Karpas-422 (cell line): ENCODE data around the gene ERC1. TPM values are rescaled to one million over a fixed set of nuclear protein-coding genes. Genes with fewer than 3 reads are reported as not detected.

ENCODE experiments used
- DNase-seq: peaks from one replicate; pipeline ENCODE4 v3.0.0-alpha.2; 2015
- H2AFZ ChIP-seq: fragments of 200-600 bp; sonication (generic); 2 replicates; pipeline ENCODE4 v1.6.1; 2014; ENCODE audit warnings: antibody characterized with exemption, low read length, mixed read lengths
- H3K27ac ChIP-seq: fragments of 200-600 bp; sonication (generic); 2 replicates; pipeline ENCODE4 v1.5.1; 2014; ENCODE audit warnings: mild to moderate bottlenecking, low read length, moderate library complexity
- H3K27me3 ChIP-seq: fragments of 200-600 bp; sonication (generic); 2 replicates; pipeline ENCODE4 v1.6.1; 2014; ENCODE audit warnings: low read length, mixed read lengths
- H3K36me3 ChIP-seq: fragments of 200-600 bp; sonication (generic); 2 replicates; pipeline ENCODE4 v1.6.1; 2014; ENCODE audit warnings: low read length, mixed read lengths; ENCODE audit not compliant: insufficient read depth
- H3K4me1 ChIP-seq: fragments of 200-600 bp; sonication (generic); 2 replicates; pipeline ENCODE4 v1.6.1; 2014; ENCODE audit warnings: mild to moderate bottlenecking, low read length, mixed read lengths
- H3K4me2 ChIP-seq: fragments of 200-600 bp; sonication (generic); 2 replicates; pipeline ENCODE4 v1.6.1; 2014; ENCODE audit warnings: low read length, low read depth, mild to moderate bottlenecking; ENCODE audit not compliant: poor library complexity, severe bottlenecking
- H3K4me3 ChIP-seq: fragments of 200-600 bp; sonication (generic); 2 replicates; pipeline ENCODE4 v1.5.1; 2014; ENCODE audit warnings: mild to moderate bottlenecking, antibody characterized with exemption, low read length, mixed read lengths
- H3K79me2 ChIP-seq: fragments of 200-600 bp; sonication (generic); 2 replicates; pipeline ENCODE4 v1.6.1; 2014; ENCODE audit warnings: mild to moderate bottlenecking, low read length, mixed read lengths
- H3K9ac ChIP-seq: fragments of 200-600 bp; sonication (generic); 2 replicates; pipeline ENCODE4 v1.6.0; 2014; ENCODE audit warnings: low read length
- H3K9me2 ChIP-seq: fragments of 200-600 bp; sonication (generic), shearing (Covaris generic); replicated peaks from 2 replicates; pipeline ENCODE4 v1.6.0; 2014; ENCODE audit warnings: mild to moderate bottlenecking, low read length, moderate library complexity; ENCODE audit not compliant: insufficient read depth
- H3K9me3 ChIP-seq: fragments of 300-700, 200-600 bp; sonication (generic); 2 replicates; pipeline ENCODE4 v1.6.1; 2014; ENCODE audit warnings: low read length, mixed read lengths
- H4K20me1 ChIP-seq: fragments of 200-600 bp; sonication (generic); 2 replicates; pipeline ENCODE4 v1.6.1; 2014; ENCODE audit warnings: mild to moderate bottlenecking, antibody characterized with exemption, low read length, low read depth; ENCODE audit not compliant: insufficient read depth
- total RNA-seq: library from RNA; depleted of rRNA; stranded (reverse); fragments of >200 nt; shearing (Covaris generic); gene quantifications from 2 replicates; pipeline ENCODE4 v1.2.3, GENCODE V29; 2014; ENCODE audit warnings: low replicate concordance

Gene ERC1
- total RNA-seq, 1 experiment from 2014 or later: 20.3 TPM

- no peaks in the 10 kb centered on the region for H4K20me1 ChIP-seq
- H3K27ac ChIP-seq: no peak overlapping the region
- H3K36me3 ChIP-seq: no peaks in the 10 kb centered on the region
- no peak overlapping the region for H3K9ac ChIP-seq
- H3K79me2 ChIP-seq: no peaks in the 10 kb centered on the region
- no peaks in the 10 kb centered on the region for H3K9me3 ChIP-seq
- H2AFZ ChIP-seq: no peak overlapping the region
- no peaks in the 10 kb centered on the region for H3K27me3 ChIP-seq
- no peak overlapping the region for H3K4me3 ChIP-seq
- no peak overlapping the region for H3K4me2 ChIP-seq
- H3K9me2 ChIP-seq: no peaks in the 10 kb centered on the region
- no peaks in the 10 kb centered on the region for H3K4me1 ChIP-seq
- DNase-seq: no peak
These were observed 503.8 kb downstream of the ERC1 start for GRCh38 chr12:1494856-1495255.

- no peaks in the 10 kb centered on the region for H3K27me3 ChIP-seq
- no peak for DNase-seq
- no peaks in the 10 kb centered on the region for H3K79me2 ChIP-seq
- no peaks in the 10 kb centered on the region for H3K9me2 ChIP-seq
- H3K27ac ChIP-seq: no peak overlapping the region
- no peak overlapping the region for H3K9ac ChIP-seq
- H3K9me3 ChIP-seq: no peaks in the 10 kb centered on the region
- no peaks in the 10 kb centered on the region for H3K4me1 ChIP-seq
- no peak overlapping the region for H2AFZ ChIP-seq
- H3K4me2 ChIP-seq: no peak overlapping the region
- no peak overlapping the region for H3K4me3 ChIP-seq
- H3K36me3 ChIP-seq: no peaks in the 10 kb centered on the region
- no peaks in the 10 kb centered on the region for H4K20me1 ChIP-seq
These were observed 505.3 kb downstream of the ERC1 start for GRCh38 chr12:1496162-1496900.

DNA sequence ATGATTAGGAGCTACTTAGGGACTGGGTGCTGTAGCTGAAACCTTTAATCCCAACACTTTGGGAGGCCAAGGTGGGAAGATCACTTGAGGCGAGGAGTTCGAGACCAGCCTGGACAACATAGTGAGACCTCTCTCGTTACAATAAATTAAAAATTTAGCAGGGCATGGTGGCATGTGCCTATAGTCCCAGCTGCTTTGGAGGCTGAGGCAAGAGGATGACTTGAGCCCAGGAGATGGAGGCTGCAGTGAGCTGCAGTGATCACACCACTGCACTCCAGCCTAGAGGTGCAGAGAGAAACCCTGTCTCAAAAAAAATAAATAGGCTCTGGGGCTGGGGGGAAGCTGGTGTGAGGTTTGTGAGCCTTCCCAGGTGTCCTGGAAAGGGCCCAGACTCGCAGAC is 506.1 kb downstream of the ERC1 start:
- Histone ChIP-seq H3K9me2 (no peaks in the 10 kb centered on the region), H3K4me3 (no peak overlapping the region), H3K27me3 (no peaks in the 10 kb centered on the region), H3K4me1 (no peaks in the 10 kb centered on the region), H3K79me2 (no peaks in the 10 kb centered on the region), H2AFZ (no peak overlapping the region), H3K4me2 (no peak overlapping the region), H3K36me3 (no peaks in the 10 kb centered on the region), H4K20me1 (no peaks in the 10 kb centered on the region), H3K9ac (no peak overlapping the region), H3K9me3 (no peaks in the 10 kb centered on the region), H3K27ac (no peak overlapping the region)
- DNase-seq: no peak

DNA sequence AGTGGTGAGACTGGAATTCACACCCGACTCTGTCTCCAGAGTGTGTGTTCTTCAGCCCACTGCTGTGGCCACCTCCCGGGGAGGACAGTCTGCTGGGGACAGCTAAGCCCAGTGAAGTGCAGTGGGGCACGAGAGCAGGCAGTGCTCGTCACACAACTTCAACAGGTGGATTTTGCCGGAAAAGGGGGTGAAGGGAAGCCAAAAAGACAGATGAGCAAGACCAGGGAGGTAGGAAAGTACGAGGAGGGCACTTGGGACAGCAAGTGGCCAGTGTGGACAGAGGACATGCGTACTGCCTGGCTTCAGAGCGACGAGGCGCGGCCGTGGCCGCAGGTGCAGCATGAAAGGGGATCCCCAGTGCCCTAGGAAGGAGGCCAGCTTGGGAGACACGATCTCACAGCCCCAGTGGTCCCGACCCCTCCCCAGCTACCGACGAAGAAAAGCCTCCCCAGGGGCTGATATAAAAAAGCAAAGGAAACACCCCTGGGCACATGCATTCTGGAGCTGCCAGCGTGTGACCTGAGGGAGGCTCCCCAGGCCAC is 507.2 kb downstream of the ERC1 start:
- Histone ChIP-seq H3K4me1 (no peaks in the 10 kb centered on the region), H3K36me3 (no peaks in the 10 kb centered on the region), H3K27ac (no peak overlapping the region), H3K4me3 (no peak overlapping the region), H3K27me3 (no peaks in the 10 kb centered on the region), H3K9me3 (no peaks in the 10 kb centered on the region), H3K9me2 (no peaks in the 10 kb centered on the region), H2AFZ (no peak overlapping the region), H3K4me2 (no peak overlapping the region), H4K20me1 (no peaks in the 10 kb centered on the region), H3K9ac (no peak overlapping the region), H3K79me2 (no peaks in the 10 kb centered on the region)
- DNase-seq: no peak

GRCh38 chr12:1499351-1499750 is 508.3 kb downstream of the ERC1 start:
- no peak for DNase-seq
- Histone ChIP-seq H3K4me3 (no peak overlapping the region), H3K27ac (no peak overlapping the region), H3K9me3 (no peaks in the 10 kb centered on the region), H3K9ac (no peak overlapping the region), H3K9me2 (no peaks in the 10 kb centered on the region), H3K4me2 (no peak overlapping the region), H3K4me1 (no peaks in the 10 kb centered on the region), H4K20me1 (no peaks in the 10 kb centered on the region), H3K36me3 (no peaks in the 10 kb centered on the region), H2AFZ (no peak overlapping the region), H3K27me3 (no peaks in the 10 kb centered on the region), H3K79me2 (no peaks in the 10 kb centered on the region)

DNA sequence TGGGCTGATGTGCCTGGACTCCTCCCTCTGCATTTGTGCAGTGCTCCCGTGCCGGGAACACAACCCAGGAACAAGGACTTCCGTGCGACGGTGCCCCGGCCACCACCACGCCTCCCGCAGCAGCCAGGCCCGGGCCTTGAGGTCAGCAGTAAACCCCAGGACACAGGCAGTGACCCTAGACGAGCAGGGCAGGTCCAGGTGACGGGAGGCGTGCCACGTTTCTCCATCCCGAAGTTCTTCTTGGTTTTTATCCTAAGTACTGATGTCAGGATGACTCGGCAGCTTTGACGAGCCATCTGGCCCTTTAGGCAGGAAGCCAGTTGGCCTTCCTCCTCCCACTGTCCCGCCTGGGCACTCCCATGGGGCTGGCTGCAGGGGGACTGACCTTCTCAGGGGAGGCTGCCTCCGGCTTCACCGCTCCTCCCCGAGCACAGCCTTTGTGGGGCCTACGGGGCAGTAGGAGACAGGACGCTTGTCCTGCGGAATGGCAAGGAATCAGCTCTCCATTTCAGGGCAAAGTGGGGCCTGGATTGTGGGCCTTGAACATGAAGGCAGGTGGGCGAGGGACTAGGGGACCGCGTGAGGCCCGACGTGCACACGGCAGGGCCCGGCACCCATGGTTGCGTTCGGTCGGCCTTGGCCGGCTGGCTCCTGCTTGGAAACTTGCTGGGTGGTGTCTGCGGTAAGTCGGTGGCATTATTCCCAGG is 509.2 kb downstream of the ERC1 start:
- Histone ChIP-seq H3K36me3 (no peaks in the 10 kb centered on the region), H3K27ac (no peak overlapping the region), H3K9me2 (no peaks in the 10 kb centered on the region), H3K4me1 (no peaks in the 10 kb centered on the region), H3K9me3 (no peaks in the 10 kb centered on the region), H3K4me3 (no peak overlapping the region), H3K79me2 (no peaks in the 10 kb centered on the region), H3K27me3 (no peaks in the 10 kb centered on the region), H3K4me2 (no peak overlapping the region), H3K9ac (no peak overlapping the region), H4K20me1 (no peaks in the 10 kb centered on the region), H2AFZ (no peak overlapping the region)
- no peak for DNase-seq

- no peaks in the 10 kb centered on the region for H3K4me1 ChIP-seq
- no peaks in the 10 kb centered on the region for H3K9me2 ChIP-seq
- no peaks in the 10 kb centered on the region for H4K20me1 ChIP-seq
- H3K4me3 ChIP-seq: no peak overlapping the region
- H3K27me3 ChIP-seq: no peaks in the 10 kb centered on the region
- DNase-seq: no peak
- no peaks in the 10 kb centered on the region for H3K36me3 ChIP-seq
- H3K4me2 ChIP-seq: no peak overlapping the region
- H3K9ac ChIP-seq: no peak overlapping the region
- H3K79me2 ChIP-seq: no peaks in the 10 kb centered on the region
- no peaks in the 10 kb centered on the region for H3K9me3 ChIP-seq
- H2AFZ ChIP-seq: no peak overlapping the region
- no peak overlapping the region for H3K27ac ChIP-seq
These were observed 510.0 kb downstream of the ERC1 start for GRCh38 chr12:1501001-1501400.

DNA sequence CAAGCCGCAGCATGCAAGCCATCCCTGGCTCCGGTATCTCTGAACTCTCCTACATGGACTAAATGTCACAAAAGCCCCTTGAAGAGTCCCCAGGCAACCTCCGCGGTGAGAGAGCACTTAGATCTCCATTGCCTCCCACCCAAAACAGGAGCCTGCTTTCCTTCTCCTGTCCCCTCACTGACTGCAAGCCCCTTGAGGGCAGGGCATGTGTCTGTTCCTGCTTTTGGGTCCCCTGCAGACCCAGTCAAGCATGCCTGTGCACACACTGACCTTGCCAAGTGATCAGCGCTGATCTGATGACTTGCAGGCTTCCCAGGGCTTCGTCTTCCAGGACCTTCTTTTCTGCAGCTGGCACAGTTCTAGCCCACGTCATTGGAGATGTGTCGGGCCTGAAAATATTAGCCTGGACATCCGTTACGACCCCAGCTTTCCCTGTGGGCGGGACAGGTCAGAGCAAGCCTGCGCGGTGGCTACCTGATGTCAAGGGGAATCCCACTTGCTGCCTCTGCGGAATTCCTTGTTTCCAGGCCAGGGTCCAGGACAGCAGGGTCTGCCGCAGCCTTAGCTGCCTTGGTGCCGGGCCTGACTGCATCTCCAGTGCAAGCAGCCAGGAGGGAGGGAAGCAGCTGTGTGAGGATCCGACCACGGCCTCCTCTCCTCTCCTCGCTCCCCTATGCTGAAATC is 510.8 kb downstream of the ERC1 start:
- H2AFZ ChIP-seq: no peak overlapping the region
- H3K4me1 ChIP-seq: no peaks in the 10 kb centered on the region

More for the DNA sequence above, 510.8 kb downstream of the ERC1 start:
- H3K9me2 ChIP-seq: no peaks in the 10 kb centered on the region
- no peak for DNase-seq
- H3K9me3 ChIP-seq: no peaks in the 10 kb centered on the region
- no peaks in the 10 kb centered on the region for H4K20me1 ChIP-seq
- no peaks in the 10 kb centered on the region for H3K36me3 ChIP-seq
- H3K4me2 ChIP-seq: no peak overlapping the region
- no peak overlapping the region for H3K9ac ChIP-seq
- no peak overlapping the region for H3K4me3 ChIP-seq
- H3K79me2 ChIP-seq: no peaks in the 10 kb centered on the region
- no peaks in the 10 kb centered on the region for H3K27me3 ChIP-seq
- no peak overlapping the region for H3K27ac ChIP-seq
